Measurements from ENCODE around the gene MAPRE3.

MAPRE3 gene

DNA sequence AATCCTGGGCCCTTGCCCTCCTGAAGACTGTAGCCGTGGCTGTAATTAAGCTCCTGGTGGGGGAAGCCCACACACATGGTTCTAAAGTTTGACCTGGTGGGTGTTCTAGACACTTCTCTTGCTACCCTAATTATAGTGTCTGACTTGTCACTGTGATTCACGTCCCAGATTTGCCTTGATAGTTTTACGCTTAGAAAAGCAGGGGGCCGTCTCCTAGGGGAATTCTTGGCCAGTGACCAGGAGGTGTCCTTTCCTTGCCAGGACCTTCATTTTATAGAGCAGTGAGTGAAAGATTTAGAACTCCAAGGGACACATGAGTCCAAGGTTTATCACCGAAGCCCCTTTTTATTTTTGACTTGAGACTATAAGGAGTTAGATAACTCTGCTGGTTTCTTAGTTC, 71.3 kb downstream of the MAPRE3 start:
- no peak for DNase-seq (ENCODE audit: low read depth)
- TF ChIP-seq, protein P1, sequence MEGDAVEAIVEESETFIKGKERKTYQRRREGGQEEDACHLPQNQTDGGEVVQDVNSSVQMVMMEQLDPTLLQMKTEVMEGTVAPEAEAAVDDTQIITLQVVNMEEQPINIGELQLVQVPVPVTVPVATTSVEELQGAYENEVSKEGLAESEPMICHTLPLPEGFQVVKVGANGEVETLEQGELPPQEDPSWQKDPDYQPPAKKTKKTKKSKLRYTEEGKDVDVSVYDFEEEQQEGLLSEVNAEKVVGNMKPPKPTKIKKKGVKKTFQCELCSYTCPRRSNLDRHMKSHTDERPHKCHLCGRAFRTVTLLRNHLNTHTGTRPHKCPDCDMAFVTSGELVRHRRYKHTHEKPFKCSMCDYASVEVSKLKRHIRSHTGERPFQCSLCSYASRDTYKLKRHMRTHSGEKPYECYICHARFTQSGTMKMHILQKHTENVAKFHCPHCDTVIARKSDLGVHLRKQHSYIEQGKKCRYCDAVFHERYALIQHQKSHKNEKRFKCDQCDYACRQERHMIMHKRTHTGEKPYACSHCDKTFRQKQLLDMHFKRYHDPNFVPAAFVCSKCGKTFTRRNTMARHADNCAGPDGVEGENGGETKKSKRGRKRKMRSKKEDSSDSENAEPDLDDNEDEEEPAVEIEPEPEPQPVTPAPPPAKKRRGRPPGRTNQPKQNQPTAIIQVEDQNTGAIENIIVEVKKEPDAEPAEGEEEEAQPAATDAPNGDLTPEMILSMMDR (IDR thresholded peaks at IDR 0.05; ENCODE audit: control insufficient read depth, insufficient read depth, low read depth, low read length, missing control alignments), result no peak
- H3K4me3 ChIP-seq (ENCODE audit: control insufficient read depth, low read depth, low read length), result no peak overlapping the region

DNA sequence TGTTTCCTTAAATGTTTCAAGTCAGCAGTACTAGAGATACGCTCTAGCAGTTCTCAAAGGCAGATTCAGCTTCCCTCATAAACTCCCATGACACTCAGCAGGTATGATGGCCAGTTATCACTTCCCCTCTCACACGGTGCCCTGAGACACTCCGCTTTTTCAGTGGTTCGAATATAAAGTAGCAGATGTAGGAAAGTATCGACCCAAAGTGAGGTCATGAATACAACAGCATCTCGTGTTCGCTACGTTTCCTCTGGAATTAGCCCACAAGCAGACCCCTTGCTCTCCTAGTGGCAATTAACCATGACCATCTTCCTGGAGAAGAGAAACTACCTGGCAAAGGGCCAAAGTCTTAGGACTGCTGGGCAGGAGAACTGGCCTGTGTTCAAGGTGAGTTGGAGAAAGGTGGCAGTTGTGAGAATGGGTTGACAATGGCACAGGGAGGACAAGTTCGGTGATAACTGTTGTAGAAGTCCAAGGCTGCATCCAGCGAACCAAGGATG, 71.8 kb downstream of the MAPRE3 start:
- TF ChIP-seq, protein P1 (IDR thresholded peaks at IDR 0.05; ENCODE audit: control insufficient read depth, insufficient read depth, low read depth, low read length, missing control alignments), result no peak
- DNase-seq (ENCODE audit: low read depth), result no peak
- no peak overlapping the region for H3K4me3 ChIP-seq (ENCODE audit: control insufficient read depth, low read depth, low read length)

DNA sequence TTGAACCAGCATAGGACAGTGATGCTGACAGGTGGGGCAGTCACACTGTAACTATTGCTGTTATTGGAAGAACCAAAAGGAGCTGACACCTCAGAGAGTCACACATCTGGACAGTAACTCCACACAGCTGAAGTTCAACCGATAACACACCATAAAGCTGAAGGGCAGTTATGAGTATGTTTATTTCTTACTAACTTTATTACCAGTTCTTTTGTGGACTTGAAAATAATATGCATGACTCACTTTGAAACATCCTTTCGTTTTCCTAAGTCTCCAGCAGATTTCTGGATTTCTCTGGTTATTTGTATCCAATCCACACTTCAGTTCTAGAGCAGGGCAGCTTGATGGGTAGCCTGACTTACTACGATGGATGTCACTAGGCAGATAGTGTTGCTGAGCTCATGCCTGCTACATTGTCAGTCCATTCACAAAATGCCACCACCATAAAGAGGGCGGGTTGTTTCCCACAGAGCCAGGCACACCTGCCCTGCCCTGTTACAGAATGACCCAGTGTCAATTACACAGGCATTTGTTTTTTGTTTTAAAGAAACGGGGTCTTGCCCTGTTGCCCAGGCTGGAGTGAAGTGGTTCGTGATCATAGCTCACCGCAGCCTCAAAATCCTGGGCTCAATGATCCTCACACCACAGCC, 72.7 kb downstream of the MAPRE3 start:
- DNase-seq (ENCODE audit: low read depth), result peak; percentile 44
- TF ChIP-seq, protein P1 (IDR thresholded peaks at IDR 0.05; ENCODE audit: control insufficient read depth, insufficient read depth, low read depth, low read length, missing control alignments), result no peak
- H3K4me3 ChIP-seq (ENCODE audit: control insufficient read depth, low read depth, low read length), result no peak overlapping the region

DNA sequence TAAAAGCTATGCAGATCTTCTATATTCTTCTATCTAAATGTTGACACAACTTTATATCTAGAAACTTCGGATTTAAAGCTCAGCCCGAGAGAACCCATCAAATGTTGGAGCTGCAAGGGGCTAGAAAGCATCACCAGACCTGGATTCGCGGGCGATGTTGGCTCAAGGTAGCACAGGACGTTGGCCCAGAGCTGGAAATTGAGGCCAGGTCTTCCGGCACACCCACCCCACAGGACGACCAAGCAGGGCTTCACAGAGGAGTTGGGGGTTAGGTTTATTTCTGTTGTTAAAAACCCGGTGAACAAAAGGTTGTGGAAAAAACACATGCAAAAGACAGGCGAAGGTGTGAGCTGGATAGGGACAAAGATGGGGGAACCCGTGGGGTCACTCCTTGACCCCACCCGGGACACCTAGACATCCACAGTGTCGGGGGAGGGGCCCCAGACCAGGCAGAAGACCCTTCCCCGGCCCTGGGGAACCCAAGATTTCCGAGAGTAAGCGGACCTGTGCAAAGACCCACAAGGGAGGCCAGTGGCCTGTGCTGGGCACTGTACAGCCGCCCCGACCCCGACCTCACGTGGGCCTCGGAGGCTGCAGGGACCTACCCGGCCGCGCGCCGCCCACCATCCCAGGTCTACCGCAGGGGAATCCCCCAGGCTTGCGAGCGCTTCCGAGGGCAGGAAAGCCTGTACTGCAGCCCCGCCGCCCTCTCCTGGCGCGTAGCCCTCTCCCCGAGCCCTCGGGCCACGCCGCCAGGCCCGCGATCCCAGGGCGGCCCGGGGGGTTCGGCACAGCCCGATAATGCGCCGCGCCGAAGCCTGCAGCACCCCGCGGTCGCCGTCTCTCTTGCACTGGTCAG, 79.2 kb downstream of the MAPRE3 start:
- peak overlapping the region; percentile 48 for H3K4me3 ChIP-seq (ENCODE audit: control insufficient read depth, low read depth, low read length)
- TF ChIP-seq, protein P1 (IDR thresholded peaks at IDR 0.05; ENCODE audit: control insufficient read depth, insufficient read depth, low read depth, low read length, missing control alignments), result no peak
- DNase-seq (ENCODE audit: low read depth), result no peak

DNA sequence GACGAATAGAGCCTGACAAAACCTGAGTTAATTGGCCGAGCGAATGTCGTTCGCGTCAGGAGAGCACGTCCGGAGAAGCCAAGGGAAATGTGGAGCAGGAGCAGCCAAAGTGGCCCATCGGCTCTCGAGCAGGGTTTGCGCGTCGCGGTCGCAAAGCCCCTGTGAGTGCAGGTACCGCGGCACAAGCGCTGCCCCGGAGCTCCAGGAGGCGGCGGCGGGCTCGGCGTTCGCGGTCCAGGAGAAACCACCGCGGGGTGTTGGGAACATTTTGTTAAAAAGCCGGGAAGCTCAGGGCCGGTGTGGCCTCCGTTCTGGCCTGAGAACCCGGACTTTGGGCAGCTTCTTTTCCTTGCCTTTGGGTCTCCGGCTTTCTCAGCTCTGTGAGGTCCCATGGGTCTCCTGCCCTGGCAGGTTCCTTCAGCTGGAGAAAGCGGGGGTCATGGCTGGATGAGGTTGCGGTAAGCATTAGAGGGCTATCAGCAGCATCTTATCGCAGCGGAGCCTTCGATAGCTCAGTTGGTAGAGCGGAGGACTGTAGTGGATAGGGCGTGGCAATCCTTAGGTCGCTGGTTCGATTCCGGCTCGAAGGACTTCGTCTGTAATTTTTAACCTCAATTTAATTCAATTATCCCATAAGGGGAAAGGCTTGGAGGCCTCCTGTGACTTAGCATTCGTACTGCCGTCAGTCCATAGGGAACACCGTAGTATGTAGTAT, 80.0 kb downstream of the MAPRE3 start:
- H3K4me3 ChIP-seq (ENCODE audit: control insufficient read depth, low read depth, low read length), result peak overlapping the region; percentile 48
- DNase-seq (ENCODE audit: low read depth), result peak; percentile 92
- TF ChIP-seq, protein P1 (IDR thresholded peaks at IDR 0.05; ENCODE audit: control insufficient read depth, insufficient read depth, low read depth, low read length, missing control alignments), result peak; percentile 48
